GM12801 (cell line): ENCODE data around the gene STK4.

Experiments used
- TF ChIP-seq, protein P1 (sequence below): IDR thresholded peaks from one replicate; pipeline ENCODE4 v1.5.1; 2011; ENCODE audit warnings: control low read depth; ENCODE audit not compliant: insufficient read length; ENCODE audit errors: extremely low read depth

STK4 gene

DNA sequence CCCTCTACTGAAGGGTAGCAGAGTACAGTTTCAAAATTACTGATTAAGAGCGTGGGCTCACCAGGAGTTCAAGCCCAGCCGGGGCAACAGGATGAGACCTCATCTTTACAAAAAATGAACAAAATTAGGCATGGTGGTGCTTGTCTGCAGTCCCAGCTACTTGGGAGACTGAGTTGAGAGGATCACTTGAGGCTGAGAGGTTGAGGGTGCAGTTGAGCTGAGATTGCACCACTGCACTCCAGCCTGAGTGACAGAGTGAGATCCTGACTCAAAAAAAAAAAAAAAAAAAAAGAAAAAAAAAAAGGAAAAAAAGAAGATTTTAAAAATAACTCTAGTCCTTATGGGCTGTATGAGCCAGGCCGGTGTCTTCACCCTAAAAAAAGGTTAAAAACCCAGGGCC lies 37.7 kb upstream of the STK4 start:
- TF ChIP-seq, protein P1, sequence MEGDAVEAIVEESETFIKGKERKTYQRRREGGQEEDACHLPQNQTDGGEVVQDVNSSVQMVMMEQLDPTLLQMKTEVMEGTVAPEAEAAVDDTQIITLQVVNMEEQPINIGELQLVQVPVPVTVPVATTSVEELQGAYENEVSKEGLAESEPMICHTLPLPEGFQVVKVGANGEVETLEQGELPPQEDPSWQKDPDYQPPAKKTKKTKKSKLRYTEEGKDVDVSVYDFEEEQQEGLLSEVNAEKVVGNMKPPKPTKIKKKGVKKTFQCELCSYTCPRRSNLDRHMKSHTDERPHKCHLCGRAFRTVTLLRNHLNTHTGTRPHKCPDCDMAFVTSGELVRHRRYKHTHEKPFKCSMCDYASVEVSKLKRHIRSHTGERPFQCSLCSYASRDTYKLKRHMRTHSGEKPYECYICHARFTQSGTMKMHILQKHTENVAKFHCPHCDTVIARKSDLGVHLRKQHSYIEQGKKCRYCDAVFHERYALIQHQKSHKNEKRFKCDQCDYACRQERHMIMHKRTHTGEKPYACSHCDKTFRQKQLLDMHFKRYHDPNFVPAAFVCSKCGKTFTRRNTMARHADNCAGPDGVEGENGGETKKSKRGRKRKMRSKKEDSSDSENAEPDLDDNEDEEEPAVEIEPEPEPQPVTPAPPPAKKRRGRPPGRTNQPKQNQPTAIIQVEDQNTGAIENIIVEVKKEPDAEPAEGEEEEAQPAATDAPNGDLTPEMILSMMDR, result no peak

DNA sequence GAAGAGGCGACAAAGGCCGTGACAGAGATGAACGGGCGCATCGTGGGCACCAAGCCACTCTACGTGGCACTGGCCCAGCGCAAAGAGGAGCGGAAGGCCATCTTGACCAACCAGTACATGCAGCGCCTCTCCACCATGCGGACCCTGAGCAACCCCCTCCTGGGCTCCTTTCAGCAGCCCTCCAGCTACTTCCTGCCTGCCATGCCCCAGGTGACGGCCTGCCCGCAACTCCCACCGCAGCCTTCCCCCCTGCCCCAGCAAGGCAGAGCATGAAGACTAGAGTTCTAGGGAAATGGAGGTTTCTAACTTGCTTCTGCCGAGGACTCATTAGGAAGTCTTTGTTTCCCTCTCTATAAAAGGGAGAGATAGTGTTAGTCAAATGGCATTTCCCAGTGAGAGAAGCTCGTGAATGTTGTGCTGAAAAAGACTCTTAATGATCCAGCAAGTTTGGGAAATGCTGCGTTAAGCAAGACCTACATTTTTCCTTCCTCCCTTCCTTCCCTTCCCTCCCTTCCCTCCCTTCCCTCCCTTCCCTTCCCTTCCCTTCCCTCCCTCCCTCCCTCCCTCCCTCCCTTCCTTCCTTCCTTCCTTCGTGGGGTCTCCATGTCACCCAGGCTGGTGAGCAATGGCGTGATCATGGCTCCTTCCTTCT lies 35.7 kb upstream of the STK4 start:
- TF ChIP-seq, protein P1, result no peak

DNA sequence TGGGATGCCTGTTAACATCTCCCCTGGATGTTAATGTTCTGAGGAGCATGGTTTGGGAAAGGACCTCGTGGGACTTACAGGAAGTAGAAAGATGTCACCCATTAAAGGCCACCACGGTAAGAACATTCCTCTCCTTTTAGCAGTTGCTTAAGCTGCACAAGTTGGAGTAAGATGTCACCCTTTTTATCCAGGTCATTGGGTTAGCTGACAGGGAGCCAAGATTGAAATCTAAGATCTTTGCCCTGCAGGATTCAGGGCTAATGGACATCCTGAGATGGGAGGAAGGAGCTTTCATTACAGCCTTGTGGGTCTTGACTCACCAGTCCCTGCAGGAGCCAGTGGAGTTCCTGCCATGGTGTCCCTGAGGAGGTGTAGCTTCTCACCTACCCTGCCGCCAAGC lies 34.4 kb upstream of the STK4 start:
- TF ChIP-seq, protein P1, result no peak

DNA sequence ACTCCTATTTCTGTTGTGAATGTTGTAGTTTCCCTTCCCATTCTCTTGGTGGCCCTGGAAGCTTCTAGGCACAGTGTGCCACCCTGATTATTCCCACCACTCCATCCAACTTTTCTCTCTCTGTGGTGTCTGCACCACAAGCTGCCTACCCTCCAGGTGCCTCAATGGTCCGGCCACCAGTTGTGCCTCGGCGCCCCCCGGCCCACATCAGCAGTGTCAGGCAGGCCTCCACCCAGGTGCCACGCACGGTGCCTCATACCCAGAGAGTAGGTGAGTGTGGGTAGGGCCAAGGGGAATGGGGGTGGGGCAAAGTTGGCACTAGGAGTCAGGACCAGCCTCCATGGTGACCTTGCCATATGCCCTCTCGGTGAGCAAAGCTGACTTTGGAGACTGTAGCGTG lies 33.4 kb upstream of the STK4 start:
- TF ChIP-seq, protein P1, result no peak

DNA sequence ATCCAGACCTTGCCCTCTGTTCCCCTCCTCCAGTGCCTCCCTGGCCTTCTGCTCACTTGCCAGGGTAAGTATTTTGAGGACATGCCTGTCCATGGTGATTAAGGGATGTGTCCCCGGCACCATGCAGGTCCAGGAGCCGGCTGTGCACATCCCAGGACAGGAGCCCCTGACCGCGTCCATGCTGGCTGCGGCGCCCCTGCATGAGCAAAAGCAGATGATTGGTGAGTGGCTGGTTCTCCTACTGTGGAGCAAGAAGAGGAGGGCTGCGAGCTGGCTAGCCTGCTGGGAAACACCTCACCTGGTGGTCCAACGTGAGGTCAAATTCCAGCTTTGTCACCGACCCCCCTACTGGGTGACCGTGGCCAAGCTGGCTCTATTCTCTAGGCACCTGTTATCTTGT lies 29.8 kb upstream of the STK4 start:
- TF ChIP-seq, protein P1, result no peak

DNA sequence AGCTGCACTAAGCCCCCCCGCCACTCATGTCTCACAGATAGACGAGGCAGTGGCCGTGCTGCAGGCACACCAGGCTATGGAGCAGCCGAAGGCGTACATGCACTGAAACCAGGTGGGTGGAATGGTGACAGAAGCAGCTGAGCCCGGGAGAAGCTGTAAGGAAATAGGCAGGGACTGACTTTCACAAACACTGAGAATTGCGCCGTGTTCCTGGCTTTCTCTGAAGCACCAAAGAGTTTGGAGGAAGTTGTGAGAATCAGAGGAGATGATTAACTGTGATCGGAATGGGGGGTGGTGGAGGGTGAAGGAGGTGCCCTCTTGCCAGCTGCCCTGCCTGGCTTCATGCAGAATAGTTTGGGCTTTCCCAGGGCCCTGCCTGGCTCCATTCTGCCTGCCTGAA lies 27.7 kb upstream of the STK4 start:
- TF ChIP-seq, protein P1, result no peak

DNA sequence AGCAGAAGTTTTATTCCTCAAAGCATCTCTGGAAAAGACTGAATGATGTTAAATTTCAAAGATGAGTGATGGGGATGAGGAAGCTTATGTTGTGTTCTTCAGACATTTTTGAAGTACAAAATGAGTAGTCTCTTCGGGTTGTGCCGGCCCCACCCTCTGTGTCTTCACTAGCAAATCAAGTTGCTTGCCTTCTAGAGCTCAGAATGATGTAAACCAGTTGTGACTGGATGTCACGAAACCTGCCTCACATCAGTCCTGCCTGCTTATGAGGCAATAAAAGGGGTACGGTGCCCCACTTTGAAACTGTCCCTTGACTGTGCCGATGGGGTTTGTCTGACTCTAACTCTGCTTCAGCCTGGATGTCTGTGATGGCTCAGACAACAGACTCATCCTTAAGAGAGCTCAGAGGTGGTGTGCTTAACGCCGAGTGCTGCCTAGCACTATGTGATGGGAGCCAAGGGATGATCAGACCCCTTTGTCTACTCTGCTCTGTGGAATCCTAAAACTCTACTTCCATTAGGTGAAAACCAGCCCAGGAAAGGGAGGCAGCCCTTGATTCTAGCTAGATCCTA lies 25.1 kb upstream of the STK4 start:
- TF ChIP-seq, protein P1, result no peak
